Activated T-helper 2 cell treated with anti-CD3 and anti-CD28 coated beads, Interferon-gamma antibody, Interleukin-2, Interleukin-4, amounts not matched to agents 10 μg/mL and 5 μg/mL and 100 μg/mL, durations not matched to agents 14 hours and 24 hours and 36 hours (primary cell): Measurements from ENCODE around the gene SPATA12. TPM values are rescaled to one million over a fixed set of nuclear protein-coding genes. Genes with fewer than 3 reads are reported as not detected.
"Not testable (repeated sequence)": the region's sequence is repeated elsewhere in the genome, so short reads cannot be mapped to it uniquely, and the experiment has no call there.

Experiments used
- DNase-seq: peaks from one replicate; pipeline ENCODE4 v3.0.0; 2021; ENCODE audit warnings: low spot score
- H3K27ac Mint-ChIP-seq: one replicate; pipeline ENCODE4 v1.8.0; 2021; ENCODE audit warnings: mixed read lengths
- H3K27me3 Mint-ChIP-seq: one replicate; pipeline ENCODE4 v1.8.0; 2021; ENCODE audit warnings: low read depth, mixed read lengths
- H3K36me3 Mint-ChIP-seq: one replicate; pipeline ENCODE4 v1.8.0; 2021; ENCODE audit warnings: low read depth, mixed read lengths
- H3K4me1 Mint-ChIP-seq: one replicate; pipeline ENCODE4 v1.8.0; 2021; ENCODE audit warnings: low read depth, mixed read lengths
- H3K4me3 Mint-ChIP-seq: one replicate; pipeline ENCODE4 v1.8.0; 2021; ENCODE audit warnings: low read depth, mild to moderate bottlenecking, moderate library complexity, mixed read lengths
- H3K9me3 Mint-ChIP-seq: one replicate; pipeline ENCODE4 v1.8.0; 2021; ENCODE audit warnings: mixed read lengths
- intact Hi-C: fragments of 100-400 bp; cut with micrococcal nuclease; formaldehyde crosslinking; loops from one replicate; pipeline ENCODE4 v1.15.1; 2023
- total RNA-seq: library from RNA; stranded (reverse); gene quantifications from 2 replicates; pipeline ENCODE4 v1.2.3, GENCODE V29; 2022

Gene SPATA12
- total RNA-seq, 1 donor from 2014 or later = not detected

DNA sequence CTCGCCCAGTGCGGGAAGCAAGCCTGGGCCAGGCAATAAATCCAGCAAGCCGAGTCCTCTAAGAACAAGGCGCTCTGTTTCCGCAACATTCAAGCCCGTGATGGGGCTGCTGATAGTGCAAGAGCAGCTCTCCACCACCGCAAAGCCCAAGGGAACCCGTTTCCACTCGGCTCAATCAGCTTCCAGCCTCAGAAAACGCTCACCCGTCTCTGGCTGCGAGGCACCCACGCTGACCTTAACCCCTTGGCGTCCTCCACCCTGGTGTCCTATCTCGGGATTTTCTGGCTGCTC lies 17.8 kb downstream of the SPATA12 start:
- Mint-ChIP-seq H3K4me3 (peak overlapping the region; percentile 52), H3K9me3 (no peaks in the 10 kb centered on the region), H3K27ac (no peak overlapping the region), H3K4me1 (peaks cover 8% of the 10 kb centered on the region), H3K27me3 (peaks cover 68% of the 10 kb centered on the region), H3K36me3 (no peaks in the 10 kb centered on the region)
- intact Hi-C loops = no loop called here
- DNase-seq = peak; percentile 18

DNA sequence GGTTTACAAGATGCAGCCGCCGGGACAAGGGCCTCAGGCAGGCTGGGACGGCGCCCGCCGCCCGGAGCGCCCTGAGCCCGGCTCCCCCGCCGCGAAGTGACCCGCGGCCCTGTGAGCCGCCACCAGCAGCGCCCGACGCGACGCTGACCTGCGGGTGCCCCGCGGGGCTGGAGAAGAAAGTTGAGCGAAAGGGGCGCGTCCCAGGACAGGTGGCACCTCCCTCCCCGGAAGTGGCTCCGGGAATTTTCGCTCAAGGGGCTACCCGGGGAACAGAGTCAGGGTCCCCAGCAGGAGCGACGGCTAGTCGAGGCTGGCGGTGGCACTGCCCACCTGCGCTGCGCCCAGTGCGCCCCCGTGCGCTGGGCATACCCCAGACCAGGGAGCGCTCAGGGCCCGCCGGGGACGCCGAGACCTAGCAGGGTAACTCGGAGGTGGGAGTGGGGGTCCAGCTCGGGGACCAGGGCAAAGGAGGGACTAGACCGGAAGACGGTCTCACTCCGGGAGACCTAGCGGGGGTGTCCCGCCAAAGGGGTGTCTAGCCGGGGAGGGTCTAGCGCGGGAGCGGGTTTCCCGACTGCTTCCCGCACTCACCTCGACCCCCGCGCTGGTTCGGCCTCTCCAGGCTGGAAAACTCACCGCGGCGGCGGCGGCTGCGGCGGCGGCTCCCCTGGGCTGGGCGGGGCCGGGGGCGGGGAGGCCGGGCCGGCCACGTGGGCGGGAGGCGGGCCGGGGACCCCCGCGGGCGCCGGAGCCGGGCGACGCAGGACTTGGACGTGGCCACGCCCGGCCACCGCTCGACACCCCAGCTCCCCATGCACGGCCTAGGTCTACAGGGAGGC lies 18.4 kb downstream of the SPATA12 start:
- DNase-seq = no peak
- H3K27ac Mint-ChIP-seq = no peak overlapping the region
- intact Hi-C loops = no loop called here
- no peaks in the 10 kb centered on the region for H3K9me3 Mint-ChIP-seq
- H3K4me3 Mint-ChIP-seq = peak overlapping the region; percentile 52
- H3K36me3 Mint-ChIP-seq = no peaks in the 10 kb centered on the region
- H3K4me1 Mint-ChIP-seq = peaks cover 8% of the 10 kb centered on the region
- peaks cover 67% of the 10 kb centered on the region for H3K27me3 Mint-ChIP-seq

DNA sequence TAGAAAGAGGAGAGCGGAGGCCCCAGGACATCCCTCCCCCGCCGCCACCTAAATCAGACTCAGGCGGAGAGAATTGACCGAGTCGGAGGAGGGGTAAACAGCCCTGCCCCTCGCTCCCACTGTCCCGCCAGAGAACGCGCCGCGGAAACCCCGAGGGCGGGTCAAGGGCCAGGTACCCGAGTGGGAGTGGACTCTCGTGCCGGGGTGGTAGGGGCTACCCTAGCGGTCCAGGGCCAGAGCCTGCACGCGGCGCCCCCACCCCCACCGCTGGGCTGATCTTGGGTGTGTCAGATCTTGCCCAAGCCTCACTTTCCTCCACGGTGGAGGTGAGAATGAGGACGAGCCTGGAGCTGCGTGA lies 19.0 kb downstream of the SPATA12 start:
- Mint-ChIP-seq H3K9me3 (no peaks in the 10 kb centered on the region), H3K27me3 (peaks cover 61% of the 10 kb centered on the region), H3K27ac (no peak overlapping the region), H3K4me3 (no peak overlapping the region), H3K4me1 (peaks cover 8% of the 10 kb centered on the region), H3K36me3 (no peaks in the 10 kb centered on the region)
- intact Hi-C loops = no loop called here
- DNase-seq = no peak

DNA sequence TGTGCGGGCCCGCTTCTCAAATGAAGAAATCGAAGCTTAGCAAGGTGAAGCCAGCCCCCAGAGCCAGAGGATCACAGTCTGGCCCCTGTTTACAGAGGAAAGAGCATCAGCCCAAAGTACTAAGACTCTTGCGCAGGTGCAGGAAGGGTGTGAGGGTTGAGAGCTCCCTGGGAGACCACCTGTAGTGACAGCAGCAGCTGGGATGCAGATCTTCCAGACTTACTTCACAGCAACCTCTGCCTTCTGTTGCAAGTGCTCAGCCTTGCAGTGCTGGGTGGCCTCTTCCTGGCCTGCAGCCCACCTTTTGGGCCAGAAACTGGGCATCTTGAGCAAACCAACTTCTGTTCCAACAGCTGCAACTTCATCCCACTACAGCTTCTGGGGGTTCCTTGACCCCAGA lies 19.7 kb downstream of the SPATA12 start:
- peaks cover 8% of the 10 kb centered on the region for H3K4me1 Mint-ChIP-seq
- H3K27me3 Mint-ChIP-seq = peaks cover 57% of the 10 kb centered on the region
- no peak overlapping the region for H3K27ac Mint-ChIP-seq
- H3K9me3 Mint-ChIP-seq = no peaks in the 10 kb centered on the region
- no peaks in the 10 kb centered on the region for H3K36me3 Mint-ChIP-seq
- DNase-seq = no peak
- H3K4me3 Mint-ChIP-seq = peak overlapping the region; percentile 37
- intact Hi-C loops = no loop called here

DNA sequence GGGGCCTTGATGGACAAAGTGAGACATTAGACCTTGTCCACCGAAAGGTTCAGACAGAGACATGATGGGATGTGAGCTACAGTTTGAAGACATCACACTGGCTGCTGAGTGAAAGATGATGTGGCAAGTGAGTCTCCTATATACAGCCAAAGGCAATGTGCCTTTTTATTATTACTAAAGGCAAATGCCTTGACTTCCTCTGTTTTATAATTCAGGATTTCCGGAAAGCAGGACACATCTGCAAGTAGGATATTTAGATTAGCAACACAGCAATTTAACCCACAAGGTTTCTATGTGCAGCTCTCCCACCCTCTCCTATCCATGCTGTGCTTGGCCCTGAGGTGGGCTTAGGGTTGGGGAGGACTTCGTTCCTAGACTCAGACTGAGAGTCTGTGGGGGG lies 20.7 kb downstream of the SPATA12 start:
- Mint-ChIP-seq H3K27ac (no peak overlapping the region), H3K27me3 (peaks cover 49% of the 10 kb centered on the region)
- intact Hi-C loops = no loop called here

DNA sequence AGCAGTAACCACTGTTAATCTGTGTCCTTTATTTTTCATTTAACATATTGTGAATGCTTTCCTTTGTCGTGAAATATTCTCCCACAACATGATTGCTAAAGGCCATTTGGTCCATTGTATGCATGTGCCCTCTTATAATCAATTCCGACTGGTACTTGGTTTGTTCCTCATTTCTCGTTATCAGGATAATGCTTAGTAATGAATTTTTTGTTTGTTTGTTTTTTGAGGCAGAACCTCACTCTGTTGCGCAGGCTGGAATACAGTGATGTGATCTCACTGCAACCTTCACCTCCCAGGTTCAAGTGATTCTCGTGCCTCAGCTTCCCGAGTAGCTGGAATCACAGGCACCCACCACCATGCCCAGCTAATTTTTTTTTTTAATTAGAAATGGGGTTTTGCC lies 22.0 kb downstream of the SPATA12 start:
- no peak overlapping the region for H3K4me3 Mint-ChIP-seq

More for the DNA sequence above, 20.7 kb downstream of the SPATA12 start:
- Mint-ChIP-seq H3K4me1 (peaks cover 8% of the 10 kb centered on the region), H3K9me3 (no peaks in the 10 kb centered on the region), H3K4me3 (no peak overlapping the region), H3K36me3 (no peaks in the 10 kb centered on the region)
- no peak for DNase-seq

DNA sequence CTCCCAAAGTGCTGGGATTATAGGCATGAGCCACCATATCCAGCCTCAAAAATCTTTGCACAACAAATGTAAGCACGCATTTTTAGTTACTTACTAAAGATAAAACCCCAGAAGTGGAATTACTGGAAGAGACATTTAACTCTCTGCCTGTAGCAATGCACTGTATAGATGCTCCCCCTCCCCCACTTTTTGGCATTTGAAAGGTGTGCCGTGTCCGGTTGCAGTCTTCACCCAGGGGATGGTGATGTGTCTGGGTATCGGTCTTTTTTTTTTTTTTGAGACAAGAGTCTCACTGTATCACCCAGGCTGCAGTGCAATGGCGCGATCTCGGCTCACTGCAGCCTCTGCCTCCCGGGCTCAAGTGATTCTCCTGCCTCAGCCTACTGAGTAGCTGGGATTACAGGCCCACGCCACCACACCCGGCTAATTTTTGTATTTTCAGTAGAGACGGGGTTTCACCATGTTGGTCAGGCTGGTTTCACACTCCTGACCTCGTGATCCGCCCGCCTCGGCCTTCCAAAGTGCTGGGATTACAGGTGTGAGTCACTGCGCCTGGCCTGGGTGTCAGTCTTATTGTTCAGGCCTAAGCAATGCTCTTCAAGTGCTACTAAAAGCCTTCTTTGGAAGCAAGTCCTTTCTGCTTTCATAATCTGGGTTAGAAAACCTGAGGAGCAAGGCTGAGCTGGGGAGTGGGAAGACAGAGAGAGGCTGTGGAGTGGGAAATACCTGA lies 23.0 kb downstream of the SPATA12 start:
- peaks cover 32% of the 10 kb centered on the region for H3K27me3 Mint-ChIP-seq
- H3K4me1 Mint-ChIP-seq, H3K36me3 Mint-ChIP-seq, H3K4me3 Mint-ChIP-seq, H3K9me3 Mint-ChIP-seq, intact Hi-C loops, DNase-seq, H3K27ac Mint-ChIP-seq: not testable (repeated sequence)

More for the DNA sequence above, 22.0 kb downstream of the SPATA12 start:
- peaks cover 41% of the 10 kb centered on the region for H3K27me3 Mint-ChIP-seq
- no peak for DNase-seq
- intact Hi-C loops = no loop called here
- H3K4me1 Mint-ChIP-seq = peaks cover 8% of the 10 kb centered on the region
- no peaks in the 10 kb centered on the region for H3K9me3 Mint-ChIP-seq
- H3K27ac Mint-ChIP-seq = no peak overlapping the region
- no peaks in the 10 kb centered on the region for H3K36me3 Mint-ChIP-seq

DNA sequence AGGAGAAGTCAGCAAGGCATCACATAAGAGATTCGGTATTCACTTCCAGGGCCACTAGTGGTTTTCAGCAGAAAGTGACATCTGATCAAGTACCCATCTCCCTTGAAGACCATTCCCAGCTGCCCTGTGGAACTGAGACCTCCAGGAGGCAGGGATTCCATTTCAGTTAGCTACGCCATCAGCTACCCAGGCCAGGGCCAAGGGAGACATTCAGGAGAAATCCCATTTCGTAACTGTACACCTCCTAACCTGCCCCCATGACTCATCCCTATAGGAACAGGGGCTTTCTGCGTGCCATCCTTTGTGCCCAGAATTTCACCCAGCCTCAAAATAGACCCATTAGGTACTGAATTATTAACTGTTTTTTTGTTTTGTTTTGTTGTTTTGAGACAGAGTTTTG lies 24.7 kb downstream of the SPATA12 start:
- H3K36me3 Mint-ChIP-seq = no peaks in the 10 kb centered on the region
- no peak overlapping the region for H3K27ac Mint-ChIP-seq
- intact Hi-C loops = no loop called here
- no peaks in the 10 kb centered on the region for H3K4me1 Mint-ChIP-seq
- H3K4me3 Mint-ChIP-seq = no peak overlapping the region
- peaks cover 30% of the 10 kb centered on the region for H3K27me3 Mint-ChIP-seq
- no peak for DNase-seq
- no peaks in the 10 kb centered on the region for H3K9me3 Mint-ChIP-seq

DNA sequence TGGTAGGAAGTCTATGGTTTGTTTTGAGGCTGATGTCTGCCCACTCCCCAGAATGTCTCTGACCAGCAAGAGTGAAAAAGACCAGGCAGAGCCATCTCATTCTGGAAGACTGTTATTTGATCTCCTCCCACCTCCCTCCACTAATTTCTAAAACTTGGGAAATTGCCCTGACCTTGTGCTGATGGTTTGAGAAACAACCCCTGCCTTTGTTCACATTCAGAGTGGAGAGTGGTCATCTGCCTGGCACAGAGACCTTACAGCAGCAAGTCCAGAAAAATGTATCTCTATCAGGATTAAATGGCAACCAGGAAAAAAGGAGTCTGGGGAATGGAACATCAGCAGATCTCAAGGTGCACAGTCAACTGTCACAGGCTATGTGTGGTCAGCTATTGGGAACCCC lies 25.7 kb downstream of the SPATA12 start:
- intact Hi-C loops = no loop called here
- Mint-ChIP-seq H3K27me3 (peaks cover 26% of the 10 kb centered on the region), H3K36me3 (no peaks in the 10 kb centered on the region), H3K4me3 (no peak overlapping the region), H3K4me1 (no peaks in the 10 kb centered on the region), H3K27ac (no peak overlapping the region), H3K9me3 (no peaks in the 10 kb centered on the region)
- no peak for DNase-seq

DNA sequence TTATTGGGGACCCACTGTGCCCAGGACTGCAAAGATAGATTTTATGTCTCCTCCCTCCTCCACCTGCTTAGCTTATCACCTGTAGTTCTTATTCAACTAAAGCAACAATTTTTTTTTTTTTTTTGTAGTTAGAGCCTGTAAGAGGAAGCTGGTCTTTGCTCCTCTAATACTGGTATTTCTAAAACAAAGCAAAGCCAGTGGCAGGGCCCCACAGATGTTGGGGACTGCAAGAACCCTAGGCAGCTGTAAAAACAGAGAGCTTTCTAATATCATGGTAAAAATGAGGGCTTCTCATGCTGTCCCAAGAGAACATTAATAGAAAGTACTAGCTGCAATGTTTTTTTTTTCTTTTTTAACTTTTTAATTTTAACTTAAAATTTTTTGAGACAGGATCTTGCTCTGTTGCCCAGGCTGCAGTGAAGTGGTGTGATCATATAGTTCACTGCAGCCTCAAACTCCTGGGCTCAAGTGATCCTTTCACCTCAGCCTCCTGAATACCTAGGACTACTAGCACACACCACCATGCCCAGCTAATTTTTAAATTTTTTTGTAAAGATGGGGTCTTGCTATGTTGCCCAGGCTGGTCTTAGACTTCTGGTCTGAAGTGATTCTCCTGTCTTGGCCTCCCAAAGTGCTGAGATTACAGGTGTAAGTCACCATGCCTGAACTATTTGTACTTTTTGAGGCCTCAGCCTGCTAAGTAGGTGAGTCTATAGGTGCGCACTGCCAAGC lies 27.1 kb downstream of the SPATA12 start:
- intact Hi-C loops = no loop called here
- H3K27me3 Mint-ChIP-seq = peaks cover 22% of the 10 kb centered on the region
- H3K27ac Mint-ChIP-seq = no peak overlapping the region
- no peak for DNase-seq
- no peak overlapping the region for H3K4me3 Mint-ChIP-seq
- H3K9me3 Mint-ChIP-seq = no peaks in the 10 kb centered on the region
- H3K36me3 Mint-ChIP-seq = no peaks in the 10 kb centered on the region
- no peaks in the 10 kb centered on the region for H3K4me1 Mint-ChIP-seq

DNA sequence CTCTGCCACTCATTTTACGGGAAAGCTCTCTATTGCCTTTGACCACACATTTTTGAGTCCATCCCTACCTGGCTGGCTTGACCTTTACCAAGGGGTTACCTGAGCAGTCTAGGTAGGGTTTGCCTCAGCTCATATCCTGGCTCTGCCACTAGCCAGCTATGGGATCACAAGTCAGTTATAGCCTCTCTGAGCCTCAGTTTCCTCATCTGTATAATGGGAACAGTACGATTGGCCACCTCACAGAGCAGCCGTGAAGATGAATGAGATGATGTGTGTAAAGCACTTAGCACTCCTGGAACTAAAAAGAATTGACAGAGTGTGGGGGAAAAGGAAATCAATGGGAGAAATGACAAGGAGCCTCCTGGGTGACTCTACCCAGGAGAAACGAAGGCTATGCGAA lies 28.0 kb downstream of the SPATA12 start:
- peaks cover 22% of the 10 kb centered on the region for H3K27me3 Mint-ChIP-seq

DNA sequence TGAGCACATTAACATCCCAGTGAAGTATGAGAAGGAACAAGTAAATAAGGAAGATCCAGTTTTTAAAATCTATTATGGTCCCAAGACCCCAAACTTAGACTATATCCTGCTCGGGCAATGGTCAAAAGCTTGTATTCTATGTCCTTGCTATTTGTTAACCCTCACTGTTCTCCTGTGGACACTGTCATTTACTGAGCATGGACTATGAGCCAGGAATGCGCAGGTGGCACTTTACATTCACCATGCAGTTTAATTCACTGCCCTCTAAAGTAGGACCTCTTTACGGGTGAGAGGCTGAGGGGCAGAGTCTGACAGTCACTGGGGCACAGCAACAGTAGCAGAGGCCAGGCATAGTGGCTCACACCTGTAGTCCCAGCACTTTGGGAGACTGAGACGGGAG lies 28.6 kb downstream of the SPATA12 start:
- H3K27ac Mint-ChIP-seq = no peak overlapping the region
- H3K9me3 Mint-ChIP-seq = no peaks in the 10 kb centered on the region
- intact Hi-C loops = no loop called here
- no peaks in the 10 kb centered on the region for H3K4me1 Mint-ChIP-seq
- H3K27me3 Mint-ChIP-seq = peaks cover 24% of the 10 kb centered on the region
- H3K4me3 Mint-ChIP-seq = no peak overlapping the region
- no peaks in the 10 kb centered on the region for H3K36me3 Mint-ChIP-seq
- DNase-seq = no peak

More for the DNA sequence above, 28.0 kb downstream of the SPATA12 start:
- H3K9me3 Mint-ChIP-seq = no peaks in the 10 kb centered on the region
- no peaks in the 10 kb centered on the region for H3K36me3 Mint-ChIP-seq
- H3K27ac Mint-ChIP-seq = no peak overlapping the region
- intact Hi-C loops = no loop called here
- H3K4me3 Mint-ChIP-seq = no peak overlapping the region
- no peaks in the 10 kb centered on the region for H3K4me1 Mint-ChIP-seq
- no peak for DNase-seq
